ENCODE data around the gene GDPD1.
"Not testable (repeated sequence)": the region's sequence is repeated elsewhere in the genome, so short reads cannot be mapped to it uniquely, and the experiment has no call there.

GDPD1 gene

GRCh38 chr17:59199398-59199797 lies 20.9 kb upstream of the GDPD1 start:
- H3K36me3 Mint-ChIP-seq (ENCODE audit: insufficient read depth), result peaks cover 4% of the 10 kb centered on the region
- H3K9me3 Mint-ChIP-seq, result no peaks in the 10 kb centered on the region
- no peaks in the 10 kb centered on the region for H3K4me1 Mint-ChIP-seq
- no peak overlapping the region for H3K27ac Mint-ChIP-seq (ENCODE audit: low read depth)
- no peak overlapping the region for H3K4me3 Mint-ChIP-seq
- H3K27me3 Mint-ChIP-seq, result no peaks in the 10 kb centered on the region
- DNase-seq (ENCODE audit: low spot score in 2 of 2) (no peak), ATAC-seq (replicated peaks; ENCODE audit: extremely low read depth, poor library complexity, severe bottlenecking) (no peak)

- Mint-ChIP-seq H3K4me1 (no peaks in the 10 kb centered on the region), H3K27ac (ENCODE audit: low read depth) (no peak overlapping the region), H3K36me3 (ENCODE audit: insufficient read depth) (peaks cover 2% of the 10 kb centered on the region), H3K27me3 (no peaks in the 10 kb centered on the region), H3K9me3 (no peaks in the 10 kb centered on the region), H3K4me3 (no peak overlapping the region)
- ATAC-seq (replicated peaks; ENCODE audit: extremely low read depth, poor library complexity, severe bottlenecking) (no peak), DNase-seq (ENCODE audit: low spot score in 2 of 2) (no peak)
Observed at GRCh38 chr17:59202320-59202719, 18.0 kb upstream of the GDPD1 start.

- Mint-ChIP-seq H3K27ac (ENCODE audit: low read depth) (no peak overlapping the region), H3K27me3 (no peaks in the 10 kb centered on the region), H3K4me3 (no peak overlapping the region), H3K36me3 (ENCODE audit: insufficient read depth) (peaks cover 8% of the 10 kb centered on the region), H3K4me1 (peaks cover 14% of the 10 kb centered on the region), H3K9me3 (no peaks in the 10 kb centered on the region)
- DNase-seq (ENCODE audit: low spot score in 2 of 2), result no peak
- ATAC-seq (replicated peaks; ENCODE audit: extremely low read depth, poor library complexity, severe bottlenecking), result no peak
Observed at GRCh38 chr17:59219370-59219769, 941 bp upstream of the GDPD1 start.

- no peak for DNase-seq (ENCODE audit: low spot score in 2 of 2)
- Mint-ChIP-seq H3K9me3 (no peaks in the 10 kb centered on the region), H3K4me1 (peaks cover 14% of the 10 kb centered on the region), H3K36me3 (ENCODE audit: insufficient read depth) (peaks cover 8% of the 10 kb centered on the region), H3K27me3 (no peaks in the 10 kb centered on the region), H3K27ac (ENCODE audit: low read depth) (peak overlapping the region; percentile 99), H3K4me3 (peak overlapping the region; percentile 99)
- ATAC-seq (replicated peaks; ENCODE audit: extremely low read depth, poor library complexity, severe bottlenecking), result no peak
Observed at GRCh38 chr17:59219992-59220327, 351 bp upstream of the GDPD1 start.

GRCh38 chr17:59221159-59221847 lies 992 bp downstream of the GDPD1 start:
- peaks cover 14% of the 10 kb centered on the region for H3K4me1 Mint-ChIP-seq
- DNase-seq (ENCODE audit: low spot score in 2 of 2) (no peak), ATAC-seq (replicated peaks; ENCODE audit: extremely low read depth, poor library complexity, severe bottlenecking) (no peak)
- H3K27me3 Mint-ChIP-seq, result no peaks in the 10 kb centered on the region
- H3K36me3 Mint-ChIP-seq (ENCODE audit: insufficient read depth), result peaks cover 8% of the 10 kb centered on the region
- H3K9me3 Mint-ChIP-seq, result no peaks in the 10 kb centered on the region
- peak overlapping the region; percentile 99 for H3K4me3 Mint-ChIP-seq
- peak overlapping the region; percentile 99 for H3K27ac Mint-ChIP-seq (ENCODE audit: low read depth)

- no peak for DNase-seq (ENCODE audit: low spot score in 2 of 2)
- Mint-ChIP-seq H3K4me1 (peaks cover 14% of the 10 kb centered on the region), H3K9me3 (no peaks in the 10 kb centered on the region), H3K27ac (ENCODE audit: low read depth) (no peak overlapping the region), H3K4me3 (no peak overlapping the region), H3K36me3 (ENCODE audit: insufficient read depth) (peaks cover 8% of the 10 kb centered on the region), H3K27me3 (no peaks in the 10 kb centered on the region)
- no peak for ATAC-seq (replicated peaks; ENCODE audit: extremely low read depth, poor library complexity, severe bottlenecking)
Observed at GRCh38 chr17:59223813-59224212, 3.5 kb downstream of the GDPD1 start.

GRCh38 chr17:59228588-59228987 lies 8.3 kb downstream of the GDPD1 start:
- not testable (repeated sequence) for H3K9me3 Mint-ChIP-seq; ATAC-seq (replicated peaks; ENCODE audit: extremely low read depth, poor library complexity, severe bottlenecking); H3K4me1 Mint-ChIP-seq; H3K27me3 Mint-ChIP-seq; H3K36me3 Mint-ChIP-seq (ENCODE audit: insufficient read depth); H3K4me3 Mint-ChIP-seq; DNase-seq (ENCODE audit: low spot score in 2 of 2); H3K27ac Mint-ChIP-seq (ENCODE audit: low read depth)

- Mint-ChIP-seq H3K4me3 (no peak overlapping the region), H3K36me3 (ENCODE audit: insufficient read depth) (peaks cover 4% of the 10 kb centered on the region), H3K27me3 (no peaks in the 10 kb centered on the region), H3K27ac (ENCODE audit: low read depth) (no peak overlapping the region), H3K9me3 (no peaks in the 10 kb centered on the region), H3K4me1 (no peaks in the 10 kb centered on the region)
- DNase-seq (ENCODE audit: low spot score in 2 of 2), result no peak
- ATAC-seq (replicated peaks; ENCODE audit: extremely low read depth, poor library complexity, severe bottlenecking), result no peak
Observed at GRCh38 chr17:59230764-59231163, 10.5 kb downstream of the GDPD1 start.

GRCh38 chr17:59234631-59235030 lies 14.3 kb downstream of the GDPD1 start:
- ATAC-seq (replicated peaks; ENCODE audit: extremely low read depth, poor library complexity, severe bottlenecking), result no peak
- Mint-ChIP-seq H3K4me3 (no peak overlapping the region), H3K27me3 (no peaks in the 10 kb centered on the region)

GRCh38 chr17:59238906-59239305 lies 18.6 kb downstream of the GDPD1 start:
- Mint-ChIP-seq H3K4me1 (no peaks in the 10 kb centered on the region), H3K36me3 (ENCODE audit: insufficient read depth) (peaks cover 5% of the 10 kb centered on the region), H3K27me3 (no peaks in the 10 kb centered on the region), H3K27ac (ENCODE audit: low read depth) (no peak overlapping the region), H3K4me3 (no peak overlapping the region), H3K9me3 (no peaks in the 10 kb centered on the region)
- DNase-seq (ENCODE audit: low spot score in 2 of 2), result no peak
- ATAC-seq (replicated peaks; ENCODE audit: extremely low read depth, poor library complexity, severe bottlenecking), result no peak

More at GRCh38 chr17:59234631-59235030, 14.3 kb downstream of the GDPD1 start:
- H3K9me3 Mint-ChIP-seq, result no peaks in the 10 kb centered on the region
- DNase-seq (ENCODE audit: low spot score in 2 of 2), result no peak
- no peak overlapping the region for H3K27ac Mint-ChIP-seq (ENCODE audit: low read depth)
- H3K4me1 Mint-ChIP-seq, result no peaks in the 10 kb centered on the region
- H3K36me3 Mint-ChIP-seq (ENCODE audit: insufficient read depth), result peaks cover 3% of the 10 kb centered on the region

GRCh38 chr17:59244081-59244480 lies 23.8 kb downstream of the GDPD1 start:
- Mint-ChIP-seq H3K27me3 (no peaks in the 10 kb centered on the region), H3K4me3 (no peak overlapping the region), H3K27ac (ENCODE audit: low read depth) (no peak overlapping the region), H3K36me3 (ENCODE audit: insufficient read depth) (peaks cover 6% of the 10 kb centered on the region), H3K4me1 (no peaks in the 10 kb centered on the region), H3K9me3 (no peaks in the 10 kb centered on the region)
- ATAC-seq (replicated peaks; ENCODE audit: extremely low read depth, poor library complexity, severe bottlenecking) (no peak), DNase-seq (ENCODE audit: low spot score in 2 of 2) (no peak)

- H3K4me1 Mint-ChIP-seq, result no peaks in the 10 kb centered on the region
- H3K27me3 Mint-ChIP-seq, result no peaks in the 10 kb centered on the region
- H3K36me3 Mint-ChIP-seq (ENCODE audit: insufficient read depth), result peaks cover 1% of the 10 kb centered on the region
- H3K27ac Mint-ChIP-seq (ENCODE audit: low read depth), result no peak overlapping the region
- H3K9me3 Mint-ChIP-seq, result no peaks in the 10 kb centered on the region
- DNase-seq (ENCODE audit: low spot score in 2 of 2) (no peak), ATAC-seq (replicated peaks; ENCODE audit: extremely low read depth, poor library complexity, severe bottlenecking) (no peak)
- H3K4me3 Mint-ChIP-seq, result no peak overlapping the region
Observed at GRCh38 chr17:59254742-59255141, 34.4 kb downstream of the GDPD1 start.

- H3K27me3 Mint-ChIP-seq, result no peaks in the 10 kb centered on the region
- no peak for DNase-seq (ENCODE audit: low spot score in 2 of 2)
- H3K9me3 Mint-ChIP-seq, result no peaks in the 10 kb centered on the region
- H3K36me3 Mint-ChIP-seq (ENCODE audit: insufficient read depth), result no peaks in the 10 kb centered on the region
- H3K4me3 Mint-ChIP-seq, result no peak overlapping the region
- no peak for ATAC-seq (replicated peaks; ENCODE audit: extremely low read depth, poor library complexity, severe bottlenecking)
- H3K4me1 Mint-ChIP-seq, result no peaks in the 10 kb centered on the region
- no peak overlapping the region for H3K27ac Mint-ChIP-seq (ENCODE audit: low read depth)
Observed at GRCh38 chr17:59257101-59257500, 36.8 kb downstream of the GDPD1 start.
